ENCODE results near the gene PDLIM4.

PDLIM4 gene

DNA sequence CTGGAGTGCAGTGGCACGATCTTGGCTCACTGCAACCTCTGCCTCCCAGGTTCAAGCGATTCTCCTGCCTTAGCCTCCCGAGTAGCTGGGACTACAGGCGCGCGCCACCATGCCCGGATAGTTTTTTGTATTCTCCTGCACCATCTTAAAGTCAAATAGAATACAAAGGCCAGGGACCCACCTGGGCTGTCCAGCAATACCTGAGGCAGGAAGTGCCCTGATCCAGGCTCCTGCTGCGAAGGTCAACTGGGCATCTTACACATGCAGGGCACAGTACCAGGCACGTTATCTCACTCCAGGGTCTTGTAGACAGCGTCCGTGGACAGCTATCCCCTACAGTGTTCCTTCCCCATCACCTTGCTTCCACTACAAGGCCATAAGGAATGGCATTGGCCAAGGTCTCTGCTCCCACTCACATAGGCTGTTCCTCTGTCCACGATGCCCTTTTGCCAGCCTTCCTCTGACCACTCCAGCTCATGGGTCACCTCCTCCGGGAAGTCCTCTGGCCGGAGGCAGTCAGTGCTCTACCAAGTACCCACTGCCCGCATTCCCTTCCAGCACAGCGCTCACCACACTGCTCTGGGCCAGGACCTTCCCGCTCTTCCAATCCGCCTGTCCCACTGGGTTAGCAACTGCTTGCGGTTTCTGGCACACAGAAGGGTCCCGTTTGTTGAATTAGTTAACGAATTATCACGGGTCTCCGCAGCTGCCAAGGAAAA, 30.8 kb upstream of the PDLIM4 start:
- in situ Hi-C loops (cut with MboI; ENCODE audit: low sequenced_read_pairs): no loop called here

DNA sequence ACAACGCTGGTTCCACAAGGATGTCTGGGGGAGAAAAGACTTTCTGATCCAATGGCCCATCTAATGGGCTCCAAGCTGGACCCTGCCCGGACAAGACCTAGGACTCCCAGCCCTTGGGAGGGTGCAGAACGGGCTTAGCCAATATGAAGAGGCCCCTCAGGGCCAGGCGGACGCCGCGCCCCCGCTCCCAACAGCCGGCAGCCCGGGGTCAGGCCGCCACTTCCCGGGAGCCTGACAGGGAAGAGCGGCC, 30.3 kb upstream of the PDLIM4 start:
- in situ Hi-C loops (cut with MboI; ENCODE audit: low sequenced_read_pairs): no loop called here

DNA sequence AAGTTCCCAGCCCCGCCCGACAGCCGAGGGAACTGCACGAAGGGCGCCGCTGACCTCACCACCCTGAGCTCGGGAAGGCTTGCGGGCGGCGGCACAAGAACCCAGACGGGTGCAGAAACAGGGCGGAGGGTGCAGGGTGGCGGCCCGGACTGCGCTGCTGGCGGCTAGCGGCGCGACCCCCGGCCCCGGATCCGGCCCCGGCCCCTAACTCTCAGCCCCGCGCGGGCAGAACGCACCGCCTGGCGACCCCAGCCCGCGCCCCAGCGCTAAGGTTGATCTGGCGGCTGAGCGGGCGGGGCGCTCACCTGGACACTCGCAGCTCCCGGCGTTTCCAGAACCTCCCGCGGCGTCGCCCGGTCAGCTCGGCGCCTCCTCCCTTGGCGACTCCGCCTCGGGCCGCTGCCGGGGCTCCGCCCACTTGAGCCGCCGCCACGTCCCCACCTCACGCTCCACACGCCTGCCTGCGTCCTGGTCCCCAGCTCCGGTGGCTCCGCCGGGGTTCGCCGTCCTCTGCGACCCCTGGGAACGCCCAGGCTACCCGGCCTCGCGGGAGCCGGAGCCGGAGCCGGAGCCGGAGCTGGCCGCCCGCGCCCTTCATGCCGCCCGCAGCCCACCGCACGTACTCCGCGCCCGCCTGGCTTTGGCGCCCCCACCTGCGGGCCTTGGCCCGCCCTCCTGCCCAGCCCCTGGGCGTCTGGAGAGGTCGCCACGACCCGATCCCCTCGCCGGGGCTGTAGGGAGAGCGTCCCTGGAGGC, 29.8 kb upstream of the PDLIM4 start, which contains the start of gene P4HA2:
Gene P4HA2 (minus strand): TSS at position 369 of the 756 bp plus-strand sequence. CDS start 9,227 bp downstream, outside the sequence.
- in situ Hi-C loops (cut with MboI; ENCODE audit: low sequenced_read_pairs): no loop called here

DNA sequence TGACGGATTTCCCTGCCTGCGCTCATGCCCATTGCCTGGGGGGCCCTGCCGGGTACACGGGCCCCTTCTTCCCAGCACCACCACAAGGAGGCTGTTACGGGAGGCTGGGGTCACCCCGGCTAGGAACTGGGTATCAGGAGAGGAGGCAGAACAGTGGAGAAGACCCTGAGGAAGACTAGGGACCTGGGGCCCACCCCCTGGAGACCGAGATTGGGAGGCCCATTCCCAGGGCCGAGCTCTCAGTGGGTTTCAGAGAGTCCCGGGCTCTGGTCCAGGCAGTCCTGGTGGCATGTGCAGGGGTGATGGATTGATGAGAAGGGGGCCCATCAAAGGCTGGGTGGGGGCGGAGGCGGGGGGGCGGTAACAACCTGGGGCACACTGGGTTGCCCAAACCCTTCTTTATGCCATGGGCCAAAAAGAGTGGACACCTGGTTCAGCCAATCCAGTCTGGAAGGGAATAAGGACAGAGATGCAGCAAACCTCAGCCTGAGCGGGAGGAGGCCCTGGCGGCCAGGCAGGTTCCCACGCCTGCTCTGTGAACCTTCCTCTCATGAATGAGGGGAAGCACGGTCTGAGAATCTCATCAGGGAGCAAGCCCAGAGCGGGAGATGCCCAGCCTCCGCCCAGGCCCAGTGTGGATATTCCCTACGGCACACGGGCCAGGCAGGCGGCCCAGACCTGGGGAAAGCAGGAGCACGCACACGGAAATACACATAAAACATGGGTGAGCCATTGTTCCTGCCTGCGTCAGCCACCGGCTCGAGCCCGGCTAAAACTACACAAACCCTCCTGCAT, 29.1 kb upstream of the PDLIM4 start:
- in situ Hi-C loops (cut with MboI; ENCODE audit: low sequenced_read_pairs): no loop called here

DNA sequence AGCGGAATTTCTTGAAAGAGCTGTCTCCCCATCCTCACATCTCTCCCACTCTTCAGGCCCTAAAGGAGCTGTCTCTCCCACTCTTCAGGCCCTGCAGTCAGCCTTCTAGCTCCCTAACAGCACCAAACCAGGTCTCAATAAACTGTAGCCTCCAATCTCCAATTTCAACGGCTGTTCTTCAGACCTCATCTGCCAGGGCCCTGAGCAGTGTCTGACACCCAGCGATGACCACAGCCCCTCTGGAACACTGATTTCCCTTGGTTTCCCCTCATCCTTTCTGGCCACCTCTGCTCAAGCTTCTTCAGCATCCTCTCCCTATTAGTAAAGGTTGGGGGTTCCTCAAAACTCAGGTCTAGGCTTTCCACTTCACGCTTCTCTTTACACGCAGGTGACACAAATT, 28.3 kb upstream of the PDLIM4 start:
- in situ Hi-C loops (cut with MboI; ENCODE audit: low sequenced_read_pairs): no loop called here

DNA sequence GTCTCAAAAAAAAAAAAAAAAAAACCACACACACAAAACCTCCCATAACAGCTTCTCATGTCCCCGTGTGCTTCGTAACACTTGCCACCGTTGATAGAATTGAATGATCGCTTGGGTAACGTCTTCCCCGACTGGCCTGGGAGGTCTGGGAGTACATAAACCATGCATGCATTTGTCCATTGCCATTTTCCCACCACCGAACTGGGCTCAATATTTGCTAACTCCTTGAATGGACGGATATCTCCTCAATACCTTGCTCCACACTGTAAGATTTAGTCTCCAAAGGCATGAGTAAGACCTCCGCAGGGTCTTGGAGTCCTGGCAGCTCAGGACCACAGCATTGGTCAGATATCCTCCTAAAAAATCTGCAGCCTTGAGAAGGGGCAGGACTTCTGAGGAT, 26.6 kb upstream of the PDLIM4 start:
- in situ Hi-C loops (cut with MboI; ENCODE audit: low sequenced_read_pairs): no loop called here

DNA sequence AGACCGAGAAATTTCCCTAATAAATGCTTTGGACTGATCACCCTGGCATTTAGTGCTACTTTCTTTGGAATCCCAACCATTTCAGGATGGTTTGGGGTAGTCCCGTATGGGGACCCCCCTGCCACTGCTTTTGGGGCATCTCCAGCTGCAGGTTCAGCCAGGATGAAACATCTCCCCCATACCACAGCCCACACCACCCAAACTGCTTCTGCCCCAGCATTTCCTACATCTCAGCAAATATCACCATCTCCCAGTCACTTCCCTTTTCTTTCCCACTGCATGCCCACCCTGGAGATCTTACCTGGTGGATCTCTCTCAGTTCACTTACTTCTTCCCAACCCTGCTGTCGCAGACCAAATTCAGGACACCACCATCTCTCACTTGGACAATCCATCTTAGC, 25.0 kb upstream of the PDLIM4 start:
- in situ Hi-C loops (cut with MboI; ENCODE audit: low sequenced_read_pairs): no loop called here

DNA sequence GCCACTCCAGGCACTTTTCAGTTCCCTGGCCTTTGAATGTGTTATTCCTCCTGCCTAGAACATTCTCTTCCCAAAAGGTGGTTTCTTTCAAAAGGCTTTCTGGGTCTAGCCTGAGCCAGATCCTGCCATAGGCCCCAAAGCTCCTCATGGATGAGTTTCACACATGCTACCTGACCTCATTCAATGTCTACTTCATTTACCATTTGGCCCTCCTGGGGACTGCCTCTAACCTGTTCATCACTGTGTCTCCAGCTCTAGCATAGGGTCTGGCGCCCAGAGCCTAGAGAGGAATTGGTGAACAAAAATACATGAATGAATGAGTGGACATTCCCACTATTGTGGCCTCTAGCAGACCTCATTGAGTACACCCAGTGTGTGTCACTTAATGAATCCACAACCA, 24.4 kb upstream of the PDLIM4 start:
- in situ Hi-C loops (cut with MboI; ENCODE audit: low sequenced_read_pairs): no loop called here

DNA sequence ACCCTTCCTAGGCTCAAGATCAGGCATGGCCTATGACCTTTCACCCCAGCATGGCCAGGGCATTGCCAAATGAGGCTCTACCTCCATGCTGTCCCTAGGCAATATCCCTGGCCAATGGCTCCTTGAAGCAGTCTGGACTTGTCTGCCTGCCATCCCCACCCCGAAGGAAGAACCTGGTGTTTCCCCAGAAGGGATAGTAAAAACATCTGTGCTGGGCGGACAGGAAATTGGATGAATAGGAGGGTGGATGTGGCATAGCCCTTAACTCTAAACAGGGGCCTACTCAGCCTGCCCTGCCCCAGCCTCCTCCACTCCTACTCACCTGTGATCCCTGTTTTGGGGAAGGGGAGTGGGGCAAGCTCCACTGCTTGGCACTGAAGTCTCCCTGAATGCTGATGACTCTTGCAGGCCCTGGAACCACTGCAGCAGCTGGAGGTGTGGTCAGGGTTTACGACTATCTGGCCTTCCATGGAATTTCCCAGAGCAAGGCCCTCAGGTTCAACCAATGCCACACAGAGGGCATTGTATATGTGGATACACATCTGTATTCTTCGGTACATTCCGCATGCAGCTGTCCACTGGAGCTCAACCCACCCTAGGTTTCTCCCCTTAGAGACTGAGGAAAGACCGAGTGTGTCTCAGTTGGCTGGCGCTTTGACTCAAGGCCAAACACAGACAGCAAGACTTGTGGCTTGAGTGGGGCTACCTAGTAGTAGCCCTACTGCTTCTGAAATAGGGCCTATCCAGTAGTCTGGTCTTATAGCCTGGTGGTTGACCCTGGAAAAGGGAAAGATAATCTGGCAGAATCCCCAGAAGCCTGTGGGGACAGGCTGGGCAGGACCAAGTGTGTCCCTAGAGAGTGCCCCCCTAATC, 23.4 kb upstream of the PDLIM4 start:
- in situ Hi-C loops (cut with MboI; ENCODE audit: low sequenced_read_pairs): no loop called here

DNA sequence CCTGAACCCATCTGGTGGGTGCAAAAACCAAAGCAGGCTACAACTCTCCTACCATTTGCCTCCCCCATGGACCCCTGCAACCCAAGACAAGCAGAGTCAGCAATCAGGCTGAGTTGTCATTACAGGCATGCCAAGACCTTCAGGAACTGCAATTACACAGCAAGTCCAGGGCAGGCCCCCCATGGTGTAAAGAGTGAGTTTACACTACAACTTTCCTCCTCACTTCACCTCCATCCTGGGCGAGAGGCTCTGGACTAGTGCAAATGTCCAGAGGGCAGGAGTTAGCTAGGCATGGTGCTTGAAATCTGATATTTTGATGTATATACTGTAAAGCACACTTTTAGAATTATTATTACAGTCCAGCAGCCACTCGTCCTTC, 22.8 kb upstream of the PDLIM4 start:
- in situ Hi-C loops (cut with MboI; ENCODE audit: low sequenced_read_pairs): no loop called here

DNA sequence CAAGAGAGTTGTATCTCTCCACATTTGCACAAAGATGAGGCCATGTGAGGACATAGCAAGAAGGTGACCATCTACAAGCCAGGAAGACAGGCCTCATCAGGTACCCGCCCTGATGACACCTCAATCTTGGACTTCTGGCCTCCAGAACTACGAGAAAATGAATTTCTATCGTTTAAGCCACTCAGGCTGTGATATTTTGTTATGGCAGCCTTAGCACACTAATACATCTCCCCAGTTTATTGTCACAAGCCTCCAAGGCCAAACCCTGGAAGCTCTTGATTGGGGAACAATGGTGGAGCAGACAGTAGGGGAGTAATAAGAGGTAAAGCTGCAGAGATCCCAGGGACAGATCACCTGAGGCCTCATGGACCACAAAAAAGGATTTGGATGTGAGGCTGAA, 22.2 kb upstream of the PDLIM4 start:
- in situ Hi-C loops (cut with MboI; ENCODE audit: low sequenced_read_pairs): no loop called here

DNA sequence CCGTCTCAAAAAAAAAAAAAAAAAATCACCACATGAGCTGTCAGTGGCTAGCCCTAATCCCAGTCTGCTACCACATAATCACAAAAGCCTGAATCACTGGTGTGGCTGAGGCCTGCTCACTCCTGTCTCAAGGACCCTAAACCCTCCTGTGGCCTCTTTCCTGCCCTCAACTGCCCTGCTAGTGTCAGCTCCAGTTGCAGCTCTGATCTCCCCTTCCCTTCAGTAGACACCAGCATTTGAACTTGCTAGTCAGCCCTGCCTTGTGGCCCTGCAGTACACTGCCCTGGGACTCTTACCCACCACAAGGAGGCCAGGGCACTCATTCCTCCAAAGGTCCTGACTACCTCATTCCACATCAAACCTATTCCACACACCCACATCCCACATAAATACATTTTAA, 20.4 kb upstream of the PDLIM4 start:
- in situ Hi-C loops (cut with MboI; ENCODE audit: low sequenced_read_pairs): no loop called here

DNA sequence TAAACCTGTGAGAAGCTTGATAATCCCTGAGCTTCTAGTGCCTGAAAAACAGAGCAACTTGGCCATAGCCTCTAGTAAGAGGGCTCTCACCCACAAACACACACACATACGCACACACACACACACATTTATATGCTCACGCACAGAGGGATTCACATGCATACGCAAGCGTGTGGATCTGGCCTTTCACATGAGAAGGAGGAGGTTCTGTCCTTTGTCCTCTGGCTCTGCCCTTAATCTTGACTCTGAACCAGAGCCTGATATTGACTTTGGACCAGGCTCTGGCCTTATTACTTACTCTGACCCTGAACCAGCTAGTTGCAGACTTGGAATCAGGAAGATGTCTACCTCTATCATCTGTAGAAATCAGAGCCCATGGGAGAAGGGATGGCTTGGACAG, 19.8 kb upstream of the PDLIM4 start:
- in situ Hi-C loops (cut with MboI; ENCODE audit: low sequenced_read_pairs): no loop called here

DNA sequence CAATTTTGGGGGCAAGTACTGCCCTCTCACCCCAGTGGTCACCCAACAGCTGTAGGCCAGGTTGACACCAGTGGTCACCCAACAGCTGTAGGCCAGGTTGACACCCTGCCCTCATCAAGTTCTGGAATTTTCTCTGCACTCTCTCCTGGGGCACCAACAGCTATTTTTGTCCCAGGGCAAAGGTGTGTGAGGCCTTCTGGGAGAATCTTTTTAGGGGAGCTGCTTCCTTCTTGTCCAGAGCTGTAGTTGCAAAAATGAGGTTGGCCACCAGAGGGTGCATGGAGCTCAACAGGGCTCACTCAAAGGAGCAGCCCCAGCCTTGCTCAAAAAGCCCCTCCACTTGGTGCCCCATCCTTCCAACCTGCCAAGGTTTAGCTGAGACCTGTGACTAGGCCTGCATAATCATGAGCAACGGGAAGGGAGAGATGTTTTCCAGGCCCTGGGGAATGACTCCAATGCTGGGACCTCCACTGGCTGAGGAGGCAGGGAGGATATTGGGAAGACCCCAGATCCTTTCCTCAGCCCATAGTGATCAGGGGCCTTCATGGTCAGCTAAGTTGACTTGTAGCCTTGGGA, 19.2 kb upstream of the PDLIM4 start:
- in situ Hi-C loops (cut with MboI; ENCODE audit: low sequenced_read_pairs): no loop called here

DNA sequence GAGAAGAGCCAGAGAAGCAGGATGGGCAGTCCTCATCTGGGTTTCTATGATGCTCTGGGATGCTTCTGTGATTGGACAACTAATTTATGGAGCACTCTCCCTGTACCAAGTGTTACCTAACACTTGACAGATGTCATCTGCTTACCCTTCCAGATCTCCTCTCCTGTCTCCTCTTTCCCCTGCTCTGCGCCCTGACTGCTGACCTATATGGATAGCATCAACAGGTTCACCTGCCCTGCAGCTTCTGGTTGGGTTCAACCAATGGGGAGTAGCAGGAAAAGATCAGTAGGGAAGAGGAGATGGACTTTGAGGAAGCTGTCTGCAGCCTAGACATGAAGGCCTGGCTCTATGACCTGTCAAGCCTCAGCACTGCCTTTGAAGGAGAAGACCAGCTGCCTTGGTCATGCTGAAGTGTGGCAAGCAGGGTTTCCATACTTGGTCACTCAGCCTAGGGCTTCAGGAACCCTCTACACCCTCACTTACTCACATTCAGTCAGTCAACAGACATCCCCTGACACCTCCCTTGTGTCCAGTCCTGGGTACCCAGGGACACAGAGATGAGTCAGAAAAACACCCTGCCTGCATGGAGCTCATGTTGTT, 18.5 kb upstream of the PDLIM4 start:
- in situ Hi-C loops (cut with MboI; ENCODE audit: low sequenced_read_pairs): no loop called here

DNA sequence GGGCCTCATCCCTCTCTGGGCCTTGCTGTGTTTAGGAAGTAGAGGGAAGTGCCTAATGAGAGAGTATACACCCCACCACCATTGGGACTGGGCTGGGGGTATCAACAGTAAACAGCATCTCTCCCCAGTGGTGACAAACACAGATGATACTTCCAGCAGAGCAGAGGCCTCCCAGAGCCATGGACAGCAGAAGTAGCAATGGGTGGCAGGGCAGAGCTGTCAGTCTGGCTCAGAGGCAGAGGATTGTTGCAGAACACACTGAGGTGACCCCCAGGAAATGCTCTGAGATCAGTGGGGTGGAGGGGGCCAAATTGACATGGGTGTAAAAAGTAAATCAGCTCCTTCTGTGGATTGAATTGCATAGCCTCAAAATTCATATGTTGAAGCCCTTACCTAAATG, 17.7 kb upstream of the PDLIM4 start:
- in situ Hi-C loops (cut with MboI; ENCODE audit: low sequenced_read_pairs): no loop called here

DNA sequence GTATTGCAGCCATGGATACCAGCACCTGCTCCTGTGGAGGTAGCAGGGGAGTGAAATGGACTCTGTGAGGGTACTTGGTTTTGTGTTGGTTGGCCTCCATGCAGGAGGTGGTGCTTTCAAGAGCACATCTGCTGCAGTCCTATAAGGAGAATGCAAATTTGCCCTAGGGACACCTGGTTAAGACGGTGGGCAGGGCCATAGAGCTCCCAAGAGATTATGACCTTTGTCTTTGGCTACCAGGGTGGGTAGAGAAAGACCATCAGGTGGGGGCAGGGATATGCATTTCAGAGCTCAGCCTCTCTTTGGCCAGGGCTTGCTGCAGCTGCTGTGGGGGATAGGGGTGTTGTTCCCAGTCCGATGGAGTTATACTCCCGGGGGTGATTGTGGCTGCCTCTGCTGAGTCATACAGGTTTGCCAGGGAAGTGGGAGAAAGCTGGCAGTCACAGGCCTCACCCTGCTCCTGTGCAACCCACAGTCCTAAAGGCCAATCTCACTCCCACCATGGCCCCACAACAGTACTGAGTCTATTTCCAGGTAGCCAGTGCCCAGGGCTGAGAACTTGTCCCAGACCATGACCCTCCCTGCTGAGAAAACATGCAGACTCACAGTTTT, 14.0 kb upstream of the PDLIM4 start:
- in situ Hi-C loops (cut with MboI; ENCODE audit: low sequenced_read_pairs): no loop called here

DNA sequence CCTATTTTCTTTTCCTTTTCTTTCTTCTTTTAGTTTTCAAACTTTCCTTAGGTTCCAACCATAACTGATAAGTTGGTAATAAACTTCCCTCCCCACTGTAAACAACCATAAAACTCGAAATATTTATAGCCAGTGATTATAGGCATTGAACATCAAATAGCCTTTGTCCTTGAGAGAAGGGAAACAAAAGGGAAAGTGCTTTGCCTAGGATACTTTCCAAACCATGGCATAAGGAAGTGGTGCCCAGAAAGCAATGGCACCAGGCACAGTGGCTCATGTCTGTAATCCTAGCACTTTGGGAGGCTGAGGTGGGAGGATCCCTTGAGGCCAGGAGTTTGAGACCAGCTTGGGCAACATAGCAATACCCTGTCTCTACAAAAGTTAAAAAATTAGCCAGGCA, 11.9 kb upstream of the PDLIM4 start:
- in situ Hi-C loops (cut with MboI; ENCODE audit: low sequenced_read_pairs): no loop called here

DNA sequence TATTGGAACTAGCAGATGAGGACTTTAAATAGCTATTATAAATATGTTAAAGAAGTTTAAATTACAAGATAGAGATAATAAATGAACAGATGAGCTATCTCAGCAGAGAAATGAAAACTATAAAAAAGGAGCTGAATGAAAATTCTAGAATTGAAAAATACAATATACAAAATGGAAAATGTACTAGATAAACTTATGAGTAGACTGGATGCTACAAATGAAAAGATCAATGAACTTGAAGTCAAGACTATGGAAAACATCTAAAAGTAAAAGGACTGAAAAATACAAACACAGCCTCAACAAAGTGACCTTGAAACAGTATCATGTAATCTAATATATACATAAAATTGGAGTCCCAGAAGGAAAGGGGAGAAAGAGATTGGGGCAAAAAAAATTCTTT, 10.7 kb upstream of the PDLIM4 start:
- in situ Hi-C loops (cut with MboI; ENCODE audit: low sequenced_read_pairs): no loop called here

DNA sequence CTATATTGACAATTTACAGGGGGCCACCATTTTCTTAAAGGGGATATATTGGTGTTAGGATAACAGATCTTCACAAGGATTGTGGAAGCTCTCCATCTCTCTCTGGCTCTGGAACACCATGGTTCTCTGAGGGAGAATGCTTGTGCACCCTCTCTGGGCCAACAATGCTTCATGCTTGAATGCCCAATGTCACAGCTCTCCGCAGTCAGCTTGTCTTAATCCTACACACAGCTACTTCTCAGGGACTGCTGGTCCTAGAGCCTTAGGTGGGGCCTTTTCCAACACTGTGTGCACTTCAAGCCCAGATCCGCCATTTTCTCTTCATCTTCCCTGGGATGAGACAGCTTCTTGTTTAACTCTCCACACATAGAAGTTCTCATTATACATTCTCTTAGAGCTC, 6.9 kb upstream of the PDLIM4 start:
- in situ Hi-C loops (cut with MboI; ENCODE audit: low sequenced_read_pairs): no loop called here

All from hTERT RPE-1 (cell line).